Upper lobe of left lung (tissue), 4 donors: Measurements from ENCODE around the gene SYK.
"Not testable (repeated sequence)": the region's sequence is repeated elsewhere in the genome, so short reads cannot be mapped to it uniquely, and the experiment has no call there.

Experiments used
- POLR2A ChIP-seq, 4 donors: fragments of 450-650 bp; IDR thresholded peaks; one replicate each; pipeline ENCODE4 v1.5.1; 2016 to 2017; ENCODE audit warnings: antibody characterized with exemption in 4 of 4, mild to moderate bottlenecking in 2 of 4
- POLR2AphosphoS5 ChIP-seq, 2 donors: sonication (generic); formaldehyde crosslinking; IDR thresholded peaks; one replicate each; pipeline ENCODE4 v1.5.1; 2017; ENCODE audit warnings: antibody characterized with exemption in 2 of 2
- TF ChIP-seq, protein P1 (sequence below), 6 experiments: fragments of 450-650 bp in 4 of 6; fragments of 200-600 bp in 2 of 6; sonication (generic) in 2 of 6; IDR thresholded peaks; one replicate each; pipeline ENCODE4 v1.5.1; 2016 to 2019; ENCODE audit warnings: antibody characterized with exemption in 6 of 6

DNA sequence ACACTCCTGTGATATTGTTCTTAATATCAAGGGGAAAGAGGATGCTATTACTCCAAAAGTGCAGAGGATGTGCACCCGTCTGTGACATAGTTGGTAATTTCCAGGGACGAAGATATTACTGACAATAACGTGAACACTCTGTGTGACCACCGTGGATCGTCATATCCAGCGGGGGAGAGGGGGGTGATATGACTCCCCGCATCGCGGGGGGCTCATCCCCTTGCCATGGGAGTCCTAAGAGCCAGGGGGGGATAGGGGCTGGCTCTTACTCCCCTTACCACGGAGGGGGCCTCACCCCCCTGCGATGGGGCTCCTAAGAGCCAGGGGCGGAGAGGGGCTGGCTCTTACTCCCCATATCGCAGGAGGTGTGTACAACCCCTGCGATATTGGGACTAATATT is 41.0 kb upstream of the SYK start:
- not testable (repeated sequence) for TF ChIP-seq POLR2AphosphoS5, POLR2A (IDR thresholded peaks at IDR 0.05)
- TF ChIP-seq, protein P1, sequence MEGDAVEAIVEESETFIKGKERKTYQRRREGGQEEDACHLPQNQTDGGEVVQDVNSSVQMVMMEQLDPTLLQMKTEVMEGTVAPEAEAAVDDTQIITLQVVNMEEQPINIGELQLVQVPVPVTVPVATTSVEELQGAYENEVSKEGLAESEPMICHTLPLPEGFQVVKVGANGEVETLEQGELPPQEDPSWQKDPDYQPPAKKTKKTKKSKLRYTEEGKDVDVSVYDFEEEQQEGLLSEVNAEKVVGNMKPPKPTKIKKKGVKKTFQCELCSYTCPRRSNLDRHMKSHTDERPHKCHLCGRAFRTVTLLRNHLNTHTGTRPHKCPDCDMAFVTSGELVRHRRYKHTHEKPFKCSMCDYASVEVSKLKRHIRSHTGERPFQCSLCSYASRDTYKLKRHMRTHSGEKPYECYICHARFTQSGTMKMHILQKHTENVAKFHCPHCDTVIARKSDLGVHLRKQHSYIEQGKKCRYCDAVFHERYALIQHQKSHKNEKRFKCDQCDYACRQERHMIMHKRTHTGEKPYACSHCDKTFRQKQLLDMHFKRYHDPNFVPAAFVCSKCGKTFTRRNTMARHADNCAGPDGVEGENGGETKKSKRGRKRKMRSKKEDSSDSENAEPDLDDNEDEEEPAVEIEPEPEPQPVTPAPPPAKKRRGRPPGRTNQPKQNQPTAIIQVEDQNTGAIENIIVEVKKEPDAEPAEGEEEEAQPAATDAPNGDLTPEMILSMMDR (IDR thresholded peaks at IDR 0.05): not testable (repeated sequence)
